Hypothalamus (tissue), 51 donors: ENCODE measurements around the gene FOXS1.
"Not testable (repeated sequence)": the region's sequence is repeated elsewhere in the genome, so short reads cannot be mapped to it uniquely, and the experiment has no call there.

Experiments
- DNase-seq, 51 donors: peaks; one replicate each; lab custom pipeline; 2025; lab: John Stamatoyannopoulos, UW

Gene FOXS1

GRCh38 chr20:31824125-31824485 is 21.3 kb downstream of the FOXS1 start:
- no peak for DNase-seq

- no peak for DNase-seq
Measured at GRCh38 chr20:31823360-31824124, 21.9 kb downstream of the FOXS1 start.

- DNase-seq: peak in 48 of 51 donors; percentile 10 to 81 (median 60)
Measured at GRCh38 chr20:31822421-31823330, 22.7 kb downstream of the FOXS1 start.

GRCh38 chr20:31821427-31821826 is 24.0 kb downstream of the FOXS1 start:
- no peak for DNase-seq

- DNase-seq: no peak
Measured at GRCh38 chr20:31820228-31820627, 25.2 kb downstream of the FOXS1 start.

- no peak for DNase-seq
Measured at GRCh38 chr20:31819083-31819784, 26.2 kb downstream of the FOXS1 start, which contains the start of gene MYLK2. Gene MYLK2, plus strand, starts transcription at chr20:31819356. Its CDS starts 225 bp downstream, at chr20:31819581.

GRCh38 chr20:31818376-31818908 is 27.0 kb downstream of the FOXS1 start:
- no peak for DNase-seq

GRCh38 chr20:31817461-31817860 is 27.9 kb downstream of the FOXS1 start:
- no peak for DNase-seq

- DNase-seq: no peak
Measured at GRCh38 chr20:31816221-31816620, 29.2 kb downstream of the FOXS1 start.

GRCh38 chr20:31815408-31816188 is 29.8 kb downstream of the FOXS1 start:
- DNase-seq: no peak

GRCh38 chr20:31814142-31814541 is 31.3 kb downstream of the FOXS1 start:
- not testable (repeated sequence) for DNase-seq

- DNase-seq: no peak
Measured at GRCh38 chr20:31813611-31814010, 31.8 kb downstream of the FOXS1 start.

GRCh38 chr20:31811796-31812728 is 33.3 kb downstream of the FOXS1 start:
- DNase-seq: no peak

- no peak for DNase-seq
Measured at GRCh38 chr20:31811198-31811597, 34.2 kb downstream of the FOXS1 start.

GRCh38 chr20:31809661-31810060 is 35.7 kb downstream of the FOXS1 start:
- no peak for DNase-seq

- no peak for DNase-seq
Measured at GRCh38 chr20:31808481-31808880, 36.9 kb downstream of the FOXS1 start.

- DNase-seq: peak in 5 of 51 donors; percentile 1 to 12 (median 7)
Measured at GRCh38 chr20:31806564-31807355, 38.6 kb downstream of the FOXS1 start.
